H1 (cell line): Measurements from ENCODE around the gene ARF4. TPM values are rescaled to one million over a fixed set of nuclear protein-coding genes. Genes with fewer than 3 reads are reported as not detected.

Experiments
- CTCF ChIA-PET: fragments of 300-600 bp; sonication (Branson Sonifier 250); formaldehyde crosslinking; loops from one replicate; lab custom pipeline; 2021; ENCODE audit not compliant: partially characterized antibody; lab: Charles Lee
- POLR2A ChIA-PET: fragments of 300-600 bp; sonication (Branson Sonifier 250); formaldehyde crosslinking; loops from one replicate; lab custom pipeline; 2021; ENCODE audit warnings: inconsistent platforms; ENCODE audit not compliant: partially characterized antibody; lab: Charles Lee
- DNase-seq, 2 experiments: peaks; one replicate each; pipeline versions ENCODE4 v3.0.0 to v3.0.0-alpha.2; 2010 to 2022; ENCODE audit warnings: low spot score in 2 of 2, low read depth in 1 of 2, mixed read lengths in 1 of 2
- FAIRE-seq: peaks from 2 replicates; lab custom pipeline; 2011; peaks lifted over from hg19 to GRCh38; lab: Jason Lieb, UNC
- H2AFZ ChIP-seq: 2 replicates; pipeline ENCODE4 v1.8.1; 2012; ENCODE audit warnings: low read length, inconsistent platforms
- H2AK5ac ChIP-seq: 2 replicates; pipeline ENCODE4 v1.6.1; 2013; ENCODE audit warnings: low read depth, low read length
- H2BK120ac ChIP-seq: replicated peaks from 2 replicates; pipeline ENCODE3; 2013; ENCODE audit warnings: low read depth, low read length, inconsistent platforms
- H2BK12ac ChIP-seq: 2 replicates; pipeline ENCODE4 v1.6.1; 2013; ENCODE audit warnings: low read depth, low read length
- H2BK15ac ChIP-seq: 2 replicates; pipeline ENCODE4 v1.6.1; 2013; ENCODE audit warnings: low read length
- H2BK20ac ChIP-seq: 2 replicates; pipeline ENCODE4 v1.6.1; 2013; ENCODE audit warnings: low read length
- H2BK5ac ChIP-seq: 2 replicates; pipeline ENCODE4 v1.6.1; 2013; ENCODE audit warnings: low read depth, low read length
- H3K14ac ChIP-seq: 2 replicates; pipeline ENCODE4 v1.6.1; 2013; ENCODE audit warnings: inconsistent platforms; ENCODE audit not compliant: insufficient read length
- H3K18ac ChIP-seq: 2 replicates; pipeline ENCODE4 v1.6.1; 2013; ENCODE audit warnings: low read length; ENCODE audit errors: extremely low read depth
- H3K23ac ChIP-seq: 2 replicates; pipeline ENCODE4 v1.6.1; 2013; ENCODE audit warnings: inconsistent platforms; ENCODE audit not compliant: insufficient read length
- H3K23me2 ChIP-seq: 2 replicates; pipeline ENCODE4 v1.6.1; 2013; ENCODE audit warnings: low read depth, low read length
- H3K27ac ChIP-seq: 2 replicates; pipeline ENCODE4 v1.6.1; 2011; ENCODE audit warnings: low read depth, low read length, inconsistent platforms
- H3K27me3 ChIP-seq, 4 experiments: replicated peaks in 1 of 4; 1 replicate in 1 of 4; 2 replicates in 3 of 4; pipeline versions ENCODE4 v1.6.1 to v1.8.1; 2011 to 2013; ENCODE audit warnings: low read length in 3 of 4, mild to moderate bottlenecking in 3 of 4, inconsistent platforms in 2 of 4, mixed read lengths in 2 of 4, moderate library complexity in 1 of 4; ENCODE audit not compliant: control insufficient read depth in 3 of 4, insufficient read depth in 3 of 4; ENCODE audit errors: extremely low read depth in 1 of 4
- H3K36me3 ChIP-seq, 4 experiments: 2 replicates each; pipeline versions ENCODE4 v1.6.1 to v1.8.1; 2011 to 2013; ENCODE audit warnings: mild to moderate bottlenecking in 4 of 4, low read length in 3 of 4, moderate library complexity in 2 of 4, control low read depth in 1 of 4, inconsistent platforms in 1 of 4; ENCODE audit not compliant: insufficient read depth in 4 of 4, control insufficient read depth in 2 of 4
- H3K4ac ChIP-seq: replicated peaks from 2 replicates; pipeline ENCODE3; 2013; ENCODE audit warnings: low read length, low read depth, mixed read lengths, inconsistent platforms; ENCODE audit not compliant: insufficient read length
- H3K4me1 ChIP-seq, 4 experiments: replicated peaks in 1 of 4; 1 replicate in 1 of 4; 2 replicates in 3 of 4; pipeline versions ENCODE4 v1.6.1 to v1.8.1; 2011 to 2013; ENCODE audit warnings: low read length in 3 of 4, inconsistent platforms in 2 of 4, mixed read lengths in 1 of 4; ENCODE audit not compliant: insufficient read depth in 4 of 4, control insufficient read depth in 3 of 4
- H3K4me2 ChIP-seq, 2 experiments: 2 replicates each; pipeline versions ENCODE4 v1.6.1 to v1.8.1; 2011 to 2013; ENCODE audit warnings: low read depth in 2 of 2, low read length in 2 of 2, control low read depth in 1 of 2, inconsistent platforms in 1 of 2, mild to moderate bottlenecking in 1 of 2; ENCODE audit not compliant: insufficient read depth in 1 of 2
- H3K4me3 ChIP-seq, 4 experiments: fragments of 200-600, 300-600 bp in 1 of 4; sonication (generic), shearing (Covaris generic), sonication (Bioruptor Twin) in 1 of 4; 2 replicates each; pipeline versions ENCODE4 v1.5.1 to v1.8.1; 2011 to 2016; ENCODE audit warnings: low read length in 4 of 4, low read depth in 3 of 4, control low read depth in 2 of 4, inconsistent platforms in 2 of 4, mild to moderate bottlenecking in 2 of 4, mixed read lengths in 1 of 4, moderate library complexity in 1 of 4; ENCODE audit not compliant: insufficient read depth in 2 of 4; ENCODE audit errors: extremely low read depth in 1 of 4
- H3K56ac ChIP-seq: replicated peaks from 2 replicates; pipeline ENCODE3; 2013; ENCODE audit warnings: low read depth, mild to moderate bottlenecking, mixed read lengths, low read length, inconsistent platforms; ENCODE audit not compliant: insufficient read length
- H3K79me1 ChIP-seq: 2 replicates; pipeline ENCODE4 v1.6.1; 2013; ENCODE audit warnings: low read depth, low read length, control low read depth
- H3K79me2 ChIP-seq, 2 experiments: 2 replicates each; pipeline versions ENCODE4 v1.6.1 to v1.8.1; 2012 to 2013; ENCODE audit warnings: low read length in 2 of 2, mild to moderate bottlenecking in 2 of 2, inconsistent platforms in 1 of 2; ENCODE audit not compliant: insufficient read depth in 2 of 2, control insufficient read depth in 1 of 2
- H3K9ac ChIP-seq, 4 experiments: replicated peaks in 1 of 4; 1 replicate in 1 of 4; 2 replicates in 3 of 4; pipeline versions ENCODE4 v1.6.1 to v1.8.1; 2011 to 2013; ENCODE audit warnings: low read depth in 3 of 4, low read length in 3 of 4, control low read depth in 2 of 4, mild to moderate bottlenecking in 2 of 4, moderate library complexity in 2 of 4, inconsistent platforms in 1 of 4; ENCODE audit errors: extremely low read depth in 1 of 4
- H3K9me3 ChIP-seq, 2 experiments: 2 replicates each; pipeline versions ENCODE4 v1.6.1 to v1.8.1; 2012 to 2013; ENCODE audit warnings: mild to moderate bottlenecking in 2 of 2, moderate library complexity in 2 of 2, control low read depth in 1 of 2, inconsistent platforms in 1 of 2, low read depth in 1 of 2, low read length in 1 of 2, mixed read lengths in 1 of 2; ENCODE audit not compliant: insufficient read depth in 2 of 2
- H4K20me1 ChIP-seq, 2 experiments: replicated peaks in 1 of 2; 2 replicates each; pipeline versions ENCODE3 to v1.8.1; 2011 to 2013; ENCODE audit warnings: inconsistent platforms in 2 of 2, low read length in 2 of 2, mild to moderate bottlenecking in 1 of 2; ENCODE audit not compliant: insufficient read depth in 2 of 2, control insufficient read depth in 1 of 2
- H4K5ac ChIP-seq: 2 replicates; pipeline ENCODE4 v1.6.1; 2013; ENCODE audit warnings: low read length, low read depth, mixed read lengths, inconsistent platforms; ENCODE audit not compliant: insufficient read length
- H4K8ac ChIP-seq: 2 replicates; pipeline ENCODE4 v1.8.0; 2013; ENCODE audit warnings: mild to moderate bottlenecking, moderate library complexity, low read length, inconsistent platforms; ENCODE audit not compliant: insufficient read depth; ENCODE audit errors: extremely low read depth
- H4K91ac ChIP-seq: replicated peaks from 2 replicates; pipeline ENCODE3; 2013; ENCODE audit warnings: low read length, mixed read lengths, inconsistent platforms; ENCODE audit not compliant: insufficient read length
- BACH1 ChIP-seq: IDR thresholded peaks from 2 replicates; pipeline ENCODE4 v1.6.1; 2012; ENCODE audit warnings: low read length, improper control_type of control experiment
- CBX5 ChIP-seq: fragments of 300-800, 300-1000 bp; sonication (generic); IDR thresholded peaks from 2 replicates; pipeline ENCODE4 v1.7.1; 2016; ENCODE audit warnings: antibody characterized with exemption, low read length, low read depth
- EP300 ChIP-seq, 2 experiments: IDR thresholded peaks; 1 replicate in 1 of 2; 2 replicates in 1 of 2; pipeline ENCODE4 v1.6.1; 2011 to 2012; ENCODE audit warnings: low read depth in 2 of 2, low read length in 2 of 2, mild to moderate bottlenecking in 2 of 2, borderline replicate concordance in 1 of 2, inconsistent platforms in 1 of 2, moderate library complexity in 1 of 2
- EZH2 ChIP-seq: fragments of 200-600 bp; sonication (generic); IDR thresholded peaks from 2 replicates; pipeline ENCODE4 v1.7.1; 2012; ENCODE audit warnings: low read depth, mild to moderate bottlenecking, moderate library complexity, low read length, inconsistent platforms; ENCODE audit not compliant: severe bottlenecking
- GABPA ChIP-seq: IDR thresholded peaks from 2 replicates; pipeline ENCODE4 v1.6.1; 2011; ENCODE audit warnings: mild to moderate bottlenecking, low read length, moderate library complexity, borderline replicate concordance; ENCODE audit not compliant: insufficient read depth
- NRF1 ChIP-seq: IDR thresholded peaks from 2 replicates; pipeline ENCODE4 v1.6.1; 2011; ENCODE audit warnings: mild to moderate bottlenecking, low read depth, low read length, improper control_type of control experiment
- POLR2AphosphoS5 ChIP-seq: IDR thresholded peaks from 2 replicates; pipeline ENCODE4 v1.6.1; 2011; ENCODE audit warnings: low read depth, low read length
- RAD21 ChIP-seq, 2 experiments: IDR thresholded peaks in 1 of 2; conservative IDR thresholded peaks in 1 of 2; 2 replicates each; pipeline ENCODE4 v1.6.1; 2011; ENCODE audit warnings: low read depth in 2 of 2, low read length in 2 of 2, improper control_type of control experiment in 1 of 2, inconsistent platforms in 1 of 2, mild to moderate bottlenecking in 1 of 2, moderate library complexity in 1 of 2
- SP4 ChIP-seq: IDR thresholded peaks from 2 replicates; pipeline ENCODE4 v1.6.1; 2012; ENCODE audit warnings: low read length, inconsistent platforms
- TAF1 ChIP-seq: IDR thresholded peaks from 2 replicates; pipeline ENCODE4 v1.6.1; 2011; ENCODE audit warnings: mild to moderate bottlenecking, low read depth, low read length
- USF2 ChIP-seq: IDR thresholded peaks from 2 replicates; pipeline ENCODE4 v1.6.1; 2011; ENCODE audit warnings: low read length, improper control_type of control experiment
- polyA plus RNA-seq, 7 experiments: library from polyadenylated mRNA; depleted of rRNA in 3 of 7; stranded (reverse) in 5 of 7; unstranded in 2 of 7; fragments of >200 nt in 5 of 7; fragments of 200-250 nt in 2 of 7; gene quantifications; 1 replicate in 5 of 7; 2 replicates in 1 of 7; 4 replicates in 1 of 7; pipeline versions ENCODE4 v1.2.1 to v1.2.3, GENCODE V29; 2011 to 2013; ENCODE audit warnings: missing spikeins in 2 of 7, mixed read lengths in 2 of 7
- total RNA-seq: library from RNA; stranded (reverse); fragmentation: NEBNext Ultra II Directional; extraction: Animal tissue kit (Norgen Biotek cat#: 25700); gene quantifications from 2 replicates; pipeline ENCODE4 v1.2.1, GENCODE V29; 2021

Gene ARF4
- total and polyA plus RNA-seq, 2 of the 8 experiments (the other 6 are each of a cell fraction or from before 2014, with no cell fraction given): 138 to 165 TPM

DNA sequence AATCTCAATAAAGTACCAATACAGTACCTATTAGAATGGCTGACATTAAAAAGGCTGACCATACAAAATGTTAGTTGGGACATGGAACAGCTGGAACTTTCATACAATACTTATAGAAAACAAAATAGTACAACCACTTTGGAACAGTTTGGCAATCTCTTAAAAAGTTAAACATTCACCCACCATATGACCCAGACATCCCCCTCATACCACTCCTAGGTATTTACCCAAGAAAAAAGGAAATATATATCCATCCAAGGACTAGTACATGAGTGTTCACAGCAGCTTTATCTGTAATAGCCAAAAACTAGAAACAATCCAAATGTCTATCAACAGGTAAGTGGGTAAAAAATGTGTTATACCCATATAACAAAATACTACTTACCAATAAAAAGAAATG lies 25.2 kb upstream of the ARF4 start:
- Histone ChIP-seq H3K14ac (no peak overlapping the region), H3K27ac (no peak overlapping the region), H2BK120ac (no peak overlapping the region), H3K4ac (no peak overlapping the region), H4K20me1 (no peaks in the 10 kb centered on the region), H3K79me2 (no peaks in the 10 kb centered on the region), H3K4me1 (no peaks in the 10 kb centered on the region), H3K27me3 (no peaks in the 10 kb centered on the region), H3K56ac (no peak overlapping the region), H3K79me1 (no peaks in the 10 kb centered on the region), H4K5ac (no peak overlapping the region), H3K36me3 (peaks cover 0 to 7% (median 3%) of the 10 kb centered on the region in 4 experiments; a peak in 4 of 8 replicates), H3K23me2 (no peaks in the 10 kb centered on the region), H4K8ac (no peak overlapping the region), H3K9me3 (no peaks in the 10 kb centered on the region), H3K18ac (no peak overlapping the region), H2AFZ (no peak overlapping the region), H2BK12ac (no peak overlapping the region), H2BK15ac (no peak overlapping the region), H4K91ac (no peak overlapping the region), H2AK5ac (no peak overlapping the region), H3K4me3 (no peak overlapping the region), H3K23ac (no peak overlapping the region), H3K4me2 (no peak overlapping the region), H2BK20ac (no peak overlapping the region), H2BK5ac (no peak overlapping the region), H3K9ac (no peak overlapping the region)
- FAIRE-seq (no peak), DNase-seq (no peak)
- TF ChIP-seq NRF1 (no peak), BACH1 (no peak), TAF1 (no peak), SP4 (no peak), EP300 (IDR thresholded peaks at IDR 0.05; ENCODE audit: borderline replicate concordance in 1 of 2, low read depth in 2 of 2, low read length in 2 of 2) (no peak), EZH2 (no peak), RAD21 (IDR thresholded peaks at IDR 0.05 in 1 of 2, conservative IDR thresholded peaks at IDR 0.05 in 1 of 2; ENCODE audit: low read depth in 2 of 2, low read length in 2 of 2) (no peak), POLR2AphosphoS5 (no peak), USF2 (no peak), GABPA (no peak), CBX5 (no peak)
- POLR2A ChIA-PET: interaction anchor here (1.5 to 2.1 kb wide), 2 partner anchors 25 to 28 kb away, joined by 3 to 5 read pairs; partner anchors contain the start of gene ARF4
- CTCF ChIA-PET: no interaction called here
